Activated T-cell treated with anti-CD3 and anti-CD28 coated beads, Interleukin-2, amount 50 U/mL, for 4 hours (primary cell): ENCODE measurements around the gene HEATR3. TPM values are rescaled to one million over a fixed set of nuclear protein-coding genes. Genes with fewer than 3 reads are reported as not detected.

Source experiments
- ATAC-seq, 2 donors: fragments of 200-7000 bp; cut with Tn5 transposase; one replicate each; pipeline ENCODE4 v1.10.0; 2021
- DNase-seq: peaks from one replicate; pipeline ENCODE4 v3.0.0-alpha.2; 2020
- H3K27me3 Mint-ChIP-seq: one replicate; pipeline ENCODE4 v1.8.0; 2021; ENCODE audit warnings: low read depth, mixed read lengths
- H3K36me3 Mint-ChIP-seq: one replicate; pipeline ENCODE4 v1.8.0; 2022; ENCODE audit warnings: mixed read lengths; ENCODE audit not compliant: insufficient read depth
- H3K4me1 Mint-ChIP-seq: one replicate; pipeline ENCODE4 v1.8.0; 2021; ENCODE audit warnings: low read depth, mixed read lengths
- H3K4me3 Mint-ChIP-seq: one replicate; pipeline ENCODE4 v1.8.0; 2021; ENCODE audit warnings: mild to moderate bottlenecking, moderate library complexity, mixed read lengths
- H3K9me3 Mint-ChIP-seq: one replicate; pipeline ENCODE4 v1.8.0; 2021; ENCODE audit warnings: mixed read lengths
- total RNA-seq, 3 donors: library from RNA; stranded (reverse); gene quantifications; one replicate each; pipeline ENCODE4 v1.2.1, GENCODE V29; 2021

The HEATR3 gene
- total RNA-seq, 3 donors from 2014 or later = 20.9 to 25.0 (median 24.5) TPM

DNA sequence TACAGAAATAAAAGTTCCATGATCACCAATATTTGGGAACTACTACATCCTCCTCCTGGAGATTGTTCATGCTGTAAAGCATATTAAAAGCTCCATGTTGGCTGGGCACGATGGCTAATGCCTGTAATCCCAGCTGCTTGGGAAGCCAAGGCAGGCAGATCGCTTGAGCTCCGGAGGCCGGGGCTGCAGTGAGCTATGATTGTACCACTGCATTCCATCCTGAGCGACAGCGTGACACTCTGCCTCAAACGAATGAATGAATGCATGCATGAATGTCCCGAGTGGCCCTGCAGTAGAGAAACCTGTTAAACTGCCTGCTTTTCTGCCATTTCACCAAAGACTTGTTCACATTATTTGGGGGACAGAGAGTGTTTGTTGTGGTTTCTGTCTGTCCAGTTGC lies 25.8 kb upstream of the HEATR3 start:
- Mint-ChIP-seq H3K4me1 (peaks cover 5% of the 10 kb centered on the region), H3K27me3 (peaks cover 12% of the 10 kb centered on the region), H3K4me3 (no peak overlapping the region), H3K36me3 (peaks cover 6% of the 10 kb centered on the region), H3K9me3 (no peaks in the 10 kb centered on the region)
- DNase-seq = no peak
- ATAC-seq = no peak

DNA sequence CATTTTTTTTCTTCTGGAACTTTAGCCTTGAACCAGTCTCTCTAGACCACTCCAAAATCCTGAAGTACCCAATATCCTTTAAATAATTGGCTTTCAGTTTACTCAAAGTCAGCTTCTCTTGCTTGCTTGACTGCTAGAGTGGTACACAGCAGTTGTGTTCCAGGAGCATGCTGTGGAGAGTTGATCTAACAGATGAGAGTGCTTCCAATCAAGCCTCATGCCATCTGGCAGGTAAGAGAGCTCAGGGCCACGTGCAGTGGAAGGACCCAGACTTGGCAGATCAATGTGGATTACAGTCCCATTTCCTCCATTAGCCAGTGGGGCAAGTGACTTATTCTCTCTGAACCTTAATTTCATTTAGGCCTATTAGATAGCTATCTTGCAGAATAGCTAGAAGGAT lies 25.1 kb upstream of the HEATR3 start:
- peaks cover 5% of the 10 kb centered on the region for H3K4me1 Mint-ChIP-seq
- H3K4me3 Mint-ChIP-seq = no peak overlapping the region
- H3K36me3 Mint-ChIP-seq = peaks cover 6% of the 10 kb centered on the region
- no peaks in the 10 kb centered on the region for H3K9me3 Mint-ChIP-seq
- H3K27me3 Mint-ChIP-seq = peaks cover 16% of the 10 kb centered on the region
- DNase-seq = no peak
- ATAC-seq = no peak

DNA sequence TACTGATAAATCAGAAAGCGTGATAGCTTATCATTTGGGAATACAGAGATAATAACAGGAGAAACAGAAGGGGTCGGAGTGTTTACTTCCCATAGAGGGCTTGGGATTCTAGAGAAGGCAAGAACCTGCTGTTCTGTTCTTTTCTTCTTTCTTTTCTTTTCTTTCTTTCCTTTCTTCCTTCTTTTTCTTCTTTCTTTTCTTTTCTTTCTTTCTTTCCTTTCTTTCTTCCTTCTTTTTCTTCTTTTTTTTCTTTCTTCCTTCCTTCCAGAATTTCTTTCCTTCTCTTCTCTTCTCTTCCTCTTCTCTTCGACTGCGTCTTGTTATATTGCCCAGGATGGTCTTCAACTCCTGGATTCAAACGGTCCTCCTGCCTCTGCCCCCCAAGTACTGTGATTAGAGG lies 22.4 kb upstream of the HEATR3 start:
- peaks cover 19% of the 10 kb centered on the region for H3K27me3 Mint-ChIP-seq
- no peak overlapping the region for H3K4me3 Mint-ChIP-seq
- H3K9me3 Mint-ChIP-seq = no peaks in the 10 kb centered on the region
- no peak for ATAC-seq
- DNase-seq = no peak
- no peaks in the 10 kb centered on the region for H3K36me3 Mint-ChIP-seq
- peaks cover 4% of the 10 kb centered on the region for H3K4me1 Mint-ChIP-seq

DNA sequence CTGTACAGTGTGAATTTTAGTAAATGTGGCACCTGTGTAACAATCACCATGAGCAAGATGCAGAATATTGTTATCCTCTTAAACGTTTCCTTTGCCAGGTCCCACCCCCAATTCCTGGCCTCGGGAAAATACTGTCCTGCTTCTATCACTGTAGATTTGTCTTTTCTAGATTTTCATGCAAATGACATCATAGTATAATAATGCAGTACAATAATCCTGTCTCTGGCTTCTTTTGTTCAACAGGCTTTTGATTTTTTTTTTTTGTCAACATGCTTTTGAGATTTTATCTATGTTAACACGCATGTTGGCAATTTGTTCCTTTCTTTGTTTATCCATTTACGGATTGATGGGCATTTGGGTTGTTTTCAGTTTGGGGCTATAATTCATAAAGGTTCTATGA lies 20.4 kb upstream of the HEATR3 start:
- ATAC-seq (no peak), DNase-seq (no peak)
- peaks cover 21% of the 10 kb centered on the region for H3K27me3 Mint-ChIP-seq
- no peaks in the 10 kb centered on the region for H3K9me3 Mint-ChIP-seq
- H3K4me3 Mint-ChIP-seq = no peak overlapping the region
- H3K4me1 Mint-ChIP-seq = no peaks in the 10 kb centered on the region
- H3K36me3 Mint-ChIP-seq = no peaks in the 10 kb centered on the region

DNA sequence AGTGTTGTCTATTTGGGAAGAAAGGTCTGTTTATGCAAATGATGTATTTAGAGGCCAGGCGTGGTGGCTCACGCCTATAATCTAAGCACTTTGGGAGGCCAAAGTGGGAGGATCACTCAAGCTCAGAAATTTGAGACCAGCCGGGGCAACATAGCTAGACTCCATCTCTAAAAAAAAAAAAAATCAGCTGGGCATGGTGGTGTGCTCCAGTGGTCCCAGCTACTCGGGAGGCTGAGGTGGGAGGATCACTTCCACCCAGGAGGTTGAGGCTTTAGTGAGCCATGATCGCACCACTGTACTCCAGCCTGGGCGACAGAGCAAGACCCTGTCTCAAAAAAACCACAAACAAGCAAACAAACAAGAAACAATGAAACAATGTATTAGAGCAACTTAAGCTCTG lies 18.9 kb upstream of the HEATR3 start:
- DNase-seq = no peak
- no peak for ATAC-seq
- H3K4me3 Mint-ChIP-seq = no peak overlapping the region
- peaks cover 21% of the 10 kb centered on the region for H3K27me3 Mint-ChIP-seq
- H3K4me1 Mint-ChIP-seq = no peaks in the 10 kb centered on the region
- H3K36me3 Mint-ChIP-seq = no peaks in the 10 kb centered on the region
- H3K9me3 Mint-ChIP-seq = no peaks in the 10 kb centered on the region

DNA sequence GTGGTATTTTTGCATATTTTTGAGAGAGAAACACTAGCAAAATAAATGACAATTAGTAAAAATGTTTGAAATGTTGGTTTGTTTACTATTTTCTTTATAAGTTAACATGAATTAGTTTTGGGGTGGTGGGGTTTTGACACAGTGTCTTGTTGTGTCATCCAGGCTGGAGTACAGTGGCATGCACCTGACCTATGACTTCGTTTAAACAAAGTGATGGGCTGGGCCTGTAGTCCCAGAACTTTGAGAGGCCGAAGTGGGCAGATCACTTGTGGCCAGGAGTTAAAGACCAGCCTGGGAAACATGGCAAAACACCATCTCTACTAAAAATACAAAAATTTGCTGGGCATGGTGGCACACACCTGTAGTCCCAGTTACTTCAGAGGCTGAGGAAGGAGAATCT lies 17.9 kb upstream of the HEATR3 start:
- H3K4me3 Mint-ChIP-seq = no peak overlapping the region
- peaks cover 5% of the 10 kb centered on the region for H3K9me3 Mint-ChIP-seq
- H3K4me1 Mint-ChIP-seq = no peaks in the 10 kb centered on the region
- DNase-seq = no peak
- H3K36me3 Mint-ChIP-seq = no peaks in the 10 kb centered on the region
- peaks cover 26% of the 10 kb centered on the region for H3K27me3 Mint-ChIP-seq
- ATAC-seq = no peak

DNA sequence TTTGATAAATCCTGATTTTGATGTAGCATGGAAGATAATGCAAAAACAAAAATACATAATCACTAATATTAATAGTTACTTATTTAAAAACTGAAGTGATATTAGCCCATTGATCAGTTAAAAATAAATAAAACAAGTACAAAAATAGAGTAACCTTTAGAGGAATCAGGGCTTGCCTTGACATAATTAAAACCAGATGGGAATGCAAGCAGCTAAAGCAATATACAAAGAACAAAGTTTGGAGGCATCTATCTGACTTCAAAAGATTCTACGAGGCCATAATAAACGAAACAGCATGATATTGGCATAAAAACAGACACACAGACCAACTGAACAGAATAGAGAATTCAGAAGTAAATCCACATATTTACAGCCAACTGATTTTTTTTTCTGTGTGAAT lies 15.0 kb upstream of the HEATR3 start:
- no peak for ATAC-seq
- no peaks in the 10 kb centered on the region for H3K36me3 Mint-ChIP-seq
- no peak for DNase-seq
- no peaks in the 10 kb centered on the region for H3K4me1 Mint-ChIP-seq
- no peak overlapping the region for H3K4me3 Mint-ChIP-seq
- peaks cover 12% of the 10 kb centered on the region for H3K9me3 Mint-ChIP-seq
- H3K27me3 Mint-ChIP-seq = peaks cover 11% of the 10 kb centered on the region

DNA sequence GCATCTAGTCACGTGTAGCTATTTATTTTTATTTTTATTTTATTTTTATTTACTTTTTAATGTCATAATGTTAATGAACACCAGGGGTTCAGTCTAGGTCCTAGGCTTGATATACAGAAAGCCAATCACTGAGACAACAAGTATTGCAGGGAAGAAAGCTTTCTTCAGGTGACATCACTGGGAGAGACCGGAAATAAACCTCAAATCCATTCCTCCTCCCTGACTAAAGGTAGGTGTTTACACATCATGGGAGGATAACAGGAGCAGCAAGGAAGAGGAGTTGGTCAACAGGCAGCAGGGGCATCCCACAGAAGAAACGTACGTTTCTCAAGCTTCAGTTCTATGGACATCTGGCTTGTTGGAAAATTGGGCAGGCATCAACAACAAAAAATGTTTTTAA lies 9.5 kb upstream of the HEATR3 start:
- Mint-ChIP-seq H3K9me3 (peaks cover 19% of the 10 kb centered on the region), H3K27me3 (peaks cover 6% of the 10 kb centered on the region), H3K36me3 (no peaks in the 10 kb centered on the region), H3K4me3 (no peak overlapping the region), H3K4me1 (no peaks in the 10 kb centered on the region)
- DNase-seq (no peak), ATAC-seq (no peak)

DNA sequence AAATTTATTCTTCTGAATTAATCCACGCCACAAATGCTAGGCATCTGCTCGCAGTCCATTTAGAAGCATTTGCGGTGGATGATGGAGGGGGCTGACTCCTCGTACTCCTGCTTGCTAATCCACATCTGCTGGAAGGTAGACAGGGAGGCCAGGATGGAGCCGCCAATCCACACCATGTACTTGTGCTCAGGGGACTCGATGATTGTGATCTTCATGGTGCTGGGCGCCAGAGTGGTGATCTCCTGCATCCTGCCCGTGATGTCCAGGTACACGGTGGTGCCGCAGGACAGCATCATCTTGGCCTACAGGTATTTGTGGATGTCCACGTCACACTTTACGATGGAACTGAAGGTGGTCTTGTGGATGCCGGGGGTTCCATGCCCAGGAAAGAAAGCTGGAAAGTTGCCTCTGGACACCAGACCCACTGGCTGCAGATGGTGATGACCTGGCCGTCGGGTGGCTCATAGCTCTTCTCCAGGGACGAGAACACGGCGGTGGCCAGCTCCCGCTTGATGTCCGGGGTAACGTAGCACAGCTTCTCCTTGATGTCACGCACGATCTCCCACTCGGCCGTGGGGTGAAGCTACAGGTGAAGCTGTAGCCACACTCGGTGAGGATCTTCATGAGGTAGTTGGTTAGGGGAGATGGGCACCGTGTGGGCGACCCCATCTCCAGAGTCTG lies 7.5 kb upstream of the HEATR3 start:
- H3K27me3 Mint-ChIP-seq = no peaks in the 10 kb centered on the region

DNA sequence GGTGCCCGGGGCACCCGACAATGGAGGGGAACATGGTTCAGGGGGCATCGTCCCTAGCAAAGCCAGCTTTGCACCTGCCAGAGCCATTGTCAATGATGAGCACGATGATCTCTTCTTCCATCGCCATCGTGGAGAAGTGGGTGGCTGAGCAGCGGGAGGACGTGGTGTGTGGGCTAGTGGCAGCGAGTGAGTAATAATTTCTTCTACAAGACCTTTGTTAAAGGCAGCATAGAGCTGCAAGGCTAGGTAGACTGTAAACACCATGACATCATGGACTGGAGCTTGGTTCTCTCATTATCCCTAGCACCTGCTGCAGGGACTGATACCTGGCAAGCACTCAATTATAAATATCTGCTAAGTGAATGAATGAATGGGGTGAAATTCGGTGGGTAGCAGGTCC lies 6.7 kb upstream of the HEATR3 start:
- peaks cover 13% of the 10 kb centered on the region for H3K9me3 Mint-ChIP-seq
- no peaks in the 10 kb centered on the region for H3K27me3 Mint-ChIP-seq
- no peaks in the 10 kb centered on the region for H3K36me3 Mint-ChIP-seq
- H3K4me1 Mint-ChIP-seq = no peaks in the 10 kb centered on the region
- no peak for ATAC-seq
- H3K4me3 Mint-ChIP-seq = no peak overlapping the region
- DNase-seq = no peak

More for the DNA sequence above, 7.5 kb upstream of the HEATR3 start:
- Mint-ChIP-seq H3K4me1 (no peaks in the 10 kb centered on the region), H3K9me3 (peaks cover 13% of the 10 kb centered on the region), H3K4me3 (no peak overlapping the region), H3K36me3 (no peaks in the 10 kb centered on the region)
- DNase-seq (no peak), ATAC-seq (no peak)

DNA sequence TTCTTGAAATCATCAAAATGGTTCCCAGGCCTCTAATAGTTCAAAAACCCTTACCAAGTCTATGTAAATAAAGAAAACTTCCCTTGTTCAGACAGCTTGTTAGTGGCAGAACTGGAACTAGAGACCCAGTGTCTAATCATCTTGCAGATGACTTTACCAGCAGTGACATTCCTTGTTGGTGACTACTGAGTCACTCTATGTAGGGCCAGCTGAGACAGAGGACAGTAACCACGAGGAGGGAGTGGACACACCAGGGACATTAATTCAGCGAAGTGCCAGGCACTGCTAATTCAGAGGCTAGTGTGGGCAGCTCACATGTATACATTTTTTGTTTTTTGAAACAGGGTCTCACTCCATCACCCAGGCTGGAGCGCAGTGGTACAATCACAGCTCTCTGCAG lies 6.1 kb upstream of the HEATR3 start:
- ATAC-seq = no peak
- H3K9me3 Mint-ChIP-seq = peaks cover 13% of the 10 kb centered on the region
- no peaks in the 10 kb centered on the region for H3K36me3 Mint-ChIP-seq
- H3K4me1 Mint-ChIP-seq = no peaks in the 10 kb centered on the region
- DNase-seq = no peak
- H3K27me3 Mint-ChIP-seq = no peaks in the 10 kb centered on the region
- no peak overlapping the region for H3K4me3 Mint-ChIP-seq

DNA sequence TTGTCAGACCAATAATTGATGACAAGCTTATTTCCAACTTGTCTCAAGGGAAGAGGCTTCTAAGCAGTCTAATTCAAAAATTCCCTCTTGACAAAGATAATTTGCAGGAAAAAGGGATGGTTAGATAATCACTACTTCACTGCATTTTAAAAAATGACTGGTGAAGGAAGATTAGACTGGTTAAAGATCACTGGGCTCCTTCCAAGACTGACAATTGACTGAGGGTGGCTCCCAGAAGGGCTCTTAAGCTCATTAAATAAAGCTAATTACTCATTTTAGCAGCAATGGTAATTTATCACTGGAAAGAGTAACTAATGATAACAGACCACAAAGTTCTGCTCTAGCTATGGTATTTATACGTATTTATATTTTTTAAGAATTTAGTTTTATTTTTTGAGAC lies 4.4 kb upstream of the HEATR3 start:
- Mint-ChIP-seq H3K9me3 (peaks cover 3% of the 10 kb centered on the region), H3K36me3 (no peaks in the 10 kb centered on the region), H3K4me1 (peaks cover 7% of the 10 kb centered on the region), H3K4me3 (no peak overlapping the region), H3K27me3 (no peaks in the 10 kb centered on the region)
- DNase-seq (no peak), ATAC-seq (no peak)

DNA sequence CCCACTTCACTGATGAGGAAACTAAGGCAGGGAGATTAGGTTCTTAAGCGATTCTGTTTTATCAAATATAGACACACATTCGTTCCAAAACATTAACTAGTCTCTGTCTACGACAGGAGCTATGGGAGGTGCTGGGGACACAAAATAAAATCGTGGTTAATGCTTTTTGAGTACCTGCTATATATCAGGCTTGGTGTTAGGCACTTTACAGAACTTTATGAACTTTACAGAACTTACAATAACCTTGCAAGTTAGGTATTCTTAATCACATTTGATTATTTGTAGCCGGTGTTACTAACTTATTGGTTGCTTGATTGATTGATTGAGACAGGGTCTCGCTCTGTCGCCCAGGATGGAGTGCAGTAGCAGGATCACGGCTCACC lies 538 bp upstream of the HEATR3 start:
- Mint-ChIP-seq H3K36me3 (peaks cover 17% of the 10 kb centered on the region), H3K4me3 (peak overlapping the region; percentile 82), H3K4me1 (peaks cover 35% of the 10 kb centered on the region), H3K27me3 (no peaks in the 10 kb centered on the region), H3K9me3 (no peaks in the 10 kb centered on the region)
- ATAC-seq = no peak
- DNase-seq = no peak

DNA sequence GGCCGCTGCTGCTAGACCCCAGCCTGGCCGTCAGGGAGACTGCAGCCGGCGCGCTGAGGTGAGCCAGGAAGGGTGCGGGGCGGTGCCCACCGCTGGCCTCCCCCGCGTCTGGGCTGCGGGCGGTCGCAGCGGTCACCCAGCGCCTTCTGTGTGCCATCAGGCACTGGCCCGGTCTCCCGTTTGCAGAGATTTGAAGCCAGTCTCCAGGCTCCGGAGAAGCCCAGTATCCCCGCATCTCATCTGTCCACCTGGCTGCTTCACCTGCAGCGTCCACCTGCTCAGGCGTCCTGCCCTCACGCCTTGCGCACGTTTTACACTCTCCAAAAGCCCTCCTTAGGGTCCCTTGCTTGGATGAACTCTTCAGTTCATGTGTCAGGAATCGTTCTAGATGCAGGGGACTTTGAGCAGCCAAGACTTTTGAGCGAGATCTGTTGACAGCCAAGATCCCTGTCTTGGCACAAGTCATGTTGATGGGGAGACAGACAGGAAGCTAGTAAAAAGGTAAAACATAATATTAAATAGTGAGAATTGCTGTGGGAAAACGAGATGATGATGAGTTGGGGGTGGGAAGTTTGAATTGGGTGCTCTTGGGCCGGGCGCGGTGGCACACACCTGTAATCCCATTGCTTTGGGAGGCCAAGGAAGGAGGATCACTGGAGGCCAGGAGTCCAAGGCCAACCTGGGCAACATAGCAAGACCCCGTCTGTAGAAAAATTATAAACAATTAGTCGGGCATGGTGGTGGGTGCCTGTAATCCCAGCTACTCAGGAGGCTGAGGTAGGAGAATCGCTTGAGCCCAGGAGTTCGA lies 916 bp downstream of the HEATR3 start:
- no peaks in the 10 kb centered on the region for H3K27me3 Mint-ChIP-seq
- DNase-seq = no peak

DNA sequence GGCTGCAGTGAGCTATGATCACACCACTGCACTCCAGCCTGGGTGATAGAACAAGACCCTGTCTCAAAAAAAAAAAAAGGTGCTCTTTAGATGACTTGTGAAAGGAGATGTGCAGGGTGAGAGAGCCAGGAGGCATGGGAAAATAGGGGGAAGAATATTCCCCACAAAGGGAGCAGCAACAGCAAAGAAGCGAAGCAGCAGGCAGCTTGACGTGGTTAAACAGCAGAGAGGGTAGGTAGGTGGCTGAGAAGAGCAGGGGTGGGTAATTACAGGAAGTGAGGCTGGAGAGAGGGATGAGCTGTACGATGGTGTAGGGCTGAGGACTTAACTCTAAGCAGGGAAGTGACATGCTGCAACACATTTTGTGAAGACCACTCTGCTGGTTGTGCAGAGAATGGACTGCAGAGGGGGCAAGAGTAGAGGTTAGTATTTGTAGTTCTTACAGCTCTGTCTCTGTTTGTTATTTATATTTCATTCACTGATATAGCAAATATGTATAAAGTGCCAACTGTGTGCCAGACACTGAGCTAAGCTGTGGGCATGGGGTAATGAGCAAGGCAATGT lies 1.6 kb downstream of the HEATR3 start:
- Mint-ChIP-seq H3K36me3 (peaks cover 26% of the 10 kb centered on the region), H3K27me3 (no peaks in the 10 kb centered on the region), H3K4me1 (peaks cover 42% of the 10 kb centered on the region), H3K4me3 (peak overlapping the region; percentile 82), H3K9me3 (no peaks in the 10 kb centered on the region)
- ATAC-seq = peak in 1 of 2 donors; percentile 12
- DNase-seq = no peak

More for the DNA sequence above, 916 bp downstream of the HEATR3 start:
- ATAC-seq = no peak
- no peaks in the 10 kb centered on the region for H3K9me3 Mint-ChIP-seq
- peaks cover 23% of the 10 kb centered on the region for H3K36me3 Mint-ChIP-seq
- peaks cover 40% of the 10 kb centered on the region for H3K4me1 Mint-ChIP-seq
- H3K4me3 Mint-ChIP-seq = peak overlapping the region; percentile 82
